GM20000 (cell line): Measurements from ENCODE around the gene PXMP4.

Source experiments
- DNase-seq: peaks from one replicate; pipeline ENCODE4 v3.0.0; 2012; ENCODE audit warnings: low spot score
- CTCF ChIP-seq: IDR thresholded peaks from 2 replicates; pipeline ENCODE4 v1.5.1; 2012; ENCODE audit warnings: mild to moderate bottlenecking, control low read depth; ENCODE audit errors: extremely low read depth, missing control alignments

Gene PXMP4

GRCh38 chr20:33719989-33720709 lies at the start of gene PXMP4:
PXMP4 (minus strand) TSS chr20:33720310; CDS start chr20:33720207, 103 bp downstream.
- DNase-seq = peak; percentile 96
- no peak for TF ChIP-seq CTCF

GRCh38 chr20:33769043-33769442 lies 48.9 kb upstream of the PXMP4 start:
- TF ChIP-seq CTCF = no peak
- DNase-seq = no peak

- TF ChIP-seq CTCF = no peak
- no peak for DNase-seq
These were observed 47.6 kb upstream of the PXMP4 start for GRCh38 chr20:33767777-33768138.

GRCh38 chr20:33766686-33767085 lies 46.6 kb upstream of the PXMP4 start:
- no peak for DNase-seq
- no peak for TF ChIP-seq CTCF

- DNase-seq = no peak
- TF ChIP-seq CTCF = no peak
These were observed 45.5 kb upstream of the PXMP4 start for GRCh38 chr20:33765592-33765991.

GRCh38 chr20:33765099-33765498 lies 45.0 kb upstream of the PXMP4 start:
- no peak for DNase-seq
- TF ChIP-seq CTCF = no peak

GRCh38 chr20:33761698-33762250 lies 41.7 kb upstream of the PXMP4 start:
- TF ChIP-seq CTCF = no peak

More at GRCh38 chr20:33761698-33762250, 41.7 kb upstream of the PXMP4 start:
- DNase-seq = no peak
